RPMI7951 (cell line): ENCODE data around the gene SDC3. TPM values are rescaled to one million over a fixed set of nuclear protein-coding genes. Genes with fewer than 3 reads are reported as not detected.
A peak's percentile ranks its signal among the peaks of the same experiment; 100 is the strongest.

Experiments used
- DNase-seq: peaks from one replicate; pipeline ENCODE4 v3.0.0-alpha.2; 2012; ENCODE audit warnings: low read depth
- total RNA-seq: library from RNA; depleted of rRNA; stranded (reverse); fragments of >200 nt; shearing (Covaris generic); gene quantifications from 2 replicates; pipeline ENCODE4 v1.2.3, GENCODE V29; 2014

The SDC3 gene
- total RNA-seq, 1 experiment from 2014 or later, result 27.3 TPM

DNA sequence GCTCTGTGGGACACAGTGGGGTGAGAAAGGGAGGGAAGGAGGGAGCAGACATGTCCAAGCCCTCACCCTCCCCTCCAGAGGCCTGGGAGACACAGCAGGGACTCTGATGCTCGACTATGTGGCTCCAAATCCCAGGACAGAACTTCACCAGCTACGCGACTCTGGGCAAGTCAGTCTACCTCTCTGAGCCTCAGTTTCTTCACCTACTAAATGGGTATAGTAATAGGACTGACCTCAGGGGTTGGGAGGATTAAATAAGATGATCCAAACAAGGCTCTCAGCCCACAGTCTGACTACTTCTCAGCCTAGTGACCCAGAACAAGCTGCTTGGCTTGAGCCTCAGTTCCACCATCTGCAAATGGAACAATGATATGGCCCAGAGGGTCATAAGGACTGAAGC is 19.6 kb downstream of the SDC3 start:
- no peak for DNase-seq

DNA sequence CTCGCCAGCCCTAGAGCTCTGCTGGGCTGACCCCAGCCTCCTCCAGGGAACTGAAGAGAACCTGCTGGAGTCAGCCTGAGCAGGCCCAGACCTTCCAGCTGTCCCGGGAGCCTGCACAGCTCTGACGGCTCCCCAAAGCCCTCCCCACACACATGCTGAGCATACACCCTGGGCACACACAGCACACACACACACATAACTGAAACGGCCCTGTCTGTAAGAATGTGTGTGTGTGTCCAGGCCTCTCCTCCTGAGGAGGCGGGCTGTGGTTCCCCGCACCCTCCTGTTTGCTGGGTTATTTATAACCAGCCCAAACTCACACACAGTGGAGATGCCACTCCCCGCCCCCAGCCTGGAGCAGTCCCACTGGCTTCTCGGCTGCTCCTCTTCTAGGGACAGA is 20.2 kb downstream of the SDC3 start:
- DNase-seq, result peak; percentile 86

- peak; percentile 88 for DNase-seq
Measured at GRCh38 chr1:30887485-30888315, 20.9 kb downstream of the SDC3 start.

DNA sequence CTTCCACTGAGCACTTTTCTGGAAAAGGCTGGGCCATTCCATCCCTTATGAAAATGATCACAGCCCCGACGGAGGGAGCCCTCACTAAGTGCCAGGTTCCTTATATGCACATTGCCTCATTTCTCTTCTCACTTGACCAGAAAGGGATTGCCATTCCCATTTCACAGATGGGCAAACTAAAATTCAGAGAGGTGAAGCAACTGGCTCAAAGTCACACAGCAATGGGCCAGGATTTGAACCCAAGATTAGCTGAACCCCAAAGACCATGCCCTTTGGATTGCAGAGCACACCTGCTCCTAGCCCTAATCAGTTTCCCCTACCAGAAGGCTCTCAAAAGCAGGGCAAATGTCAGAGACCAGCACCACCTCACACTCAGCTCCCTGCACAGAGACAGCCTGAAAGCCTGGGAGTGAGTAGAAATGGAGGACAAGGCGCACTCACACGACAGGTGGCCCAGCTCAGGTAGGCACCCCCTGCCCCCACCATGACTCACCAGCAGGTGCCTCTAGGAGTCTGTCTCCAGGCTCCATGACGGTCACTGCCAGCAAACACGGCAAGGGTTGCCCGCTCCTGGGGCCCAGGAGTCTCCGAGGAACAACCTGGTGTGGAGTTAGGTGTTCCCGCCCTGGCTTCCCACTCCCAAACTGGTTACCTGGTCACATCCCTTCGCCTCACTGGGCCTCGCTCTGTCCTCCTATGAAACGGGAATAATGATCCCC is 21.7 kb downstream of the SDC3 start:
- DNase-seq, result no peak

DNA sequence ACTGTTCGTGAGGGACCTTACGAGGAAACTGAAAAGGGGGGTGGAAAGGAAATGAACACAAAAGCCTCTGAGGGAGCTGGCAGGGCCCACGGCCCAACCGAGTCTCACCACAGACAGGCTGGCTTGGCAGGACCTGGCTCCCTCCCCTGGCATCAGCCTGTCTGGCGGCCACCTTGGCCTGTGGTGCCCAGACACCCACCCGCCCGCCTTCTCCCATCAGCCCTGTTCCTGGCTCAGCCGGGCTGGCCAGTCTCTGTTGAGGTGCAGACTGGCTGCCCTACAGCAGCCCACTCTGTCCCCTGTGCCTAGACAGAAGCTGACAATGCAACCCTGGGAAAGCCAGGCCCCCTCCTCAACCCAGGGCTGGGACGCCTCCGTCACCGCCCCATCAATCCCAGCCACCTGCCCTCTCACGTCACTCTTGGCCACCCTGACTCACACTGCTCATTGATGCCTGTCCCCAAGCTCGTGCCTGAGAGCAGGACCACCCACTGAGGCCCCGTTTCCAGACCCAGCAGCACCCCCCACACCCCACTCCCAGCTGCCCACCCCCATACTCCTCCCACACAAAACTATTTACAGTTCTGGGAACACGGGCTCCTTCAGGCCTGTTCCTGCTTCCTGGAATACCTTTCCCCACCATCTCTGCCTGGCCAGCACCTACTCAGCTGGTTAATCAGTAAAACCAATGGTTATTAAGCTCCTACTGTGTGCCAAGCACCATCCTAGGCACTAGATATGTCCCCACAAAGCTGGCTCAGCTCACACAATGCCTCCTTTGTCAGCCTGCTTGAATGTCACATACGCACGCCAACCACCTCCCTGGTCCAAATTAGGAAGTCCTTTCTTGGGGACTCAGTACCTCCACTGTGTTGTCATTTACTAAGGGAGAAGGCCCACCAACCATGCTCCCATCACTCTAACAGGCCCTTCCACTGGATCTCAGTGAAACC is 22.7 kb downstream of the SDC3 start:
- DNase-seq, result no peak

DNA sequence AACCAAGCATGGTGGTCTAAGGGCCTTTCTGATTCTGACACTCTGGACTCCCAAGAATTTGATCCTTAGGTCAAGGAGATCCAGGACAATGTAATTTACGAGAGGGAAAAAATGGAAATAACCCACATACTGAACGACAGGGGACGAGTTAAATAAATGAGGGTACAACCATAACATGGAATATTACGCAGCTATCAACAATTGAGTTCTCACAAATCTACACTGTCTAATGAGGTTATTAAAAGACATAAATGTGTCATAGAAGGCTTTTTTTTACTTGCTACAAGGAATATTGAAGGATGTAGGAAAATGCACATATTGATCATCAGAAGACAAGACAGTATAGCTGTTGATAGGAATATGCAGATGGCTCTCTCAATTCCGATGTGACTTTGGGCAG is 23.8 kb downstream of the SDC3 start:
- no peak for DNase-seq

GRCh38 chr1:30883389-30884172 is 25.0 kb downstream of the SDC3 start:
- no peak for DNase-seq

DNA sequence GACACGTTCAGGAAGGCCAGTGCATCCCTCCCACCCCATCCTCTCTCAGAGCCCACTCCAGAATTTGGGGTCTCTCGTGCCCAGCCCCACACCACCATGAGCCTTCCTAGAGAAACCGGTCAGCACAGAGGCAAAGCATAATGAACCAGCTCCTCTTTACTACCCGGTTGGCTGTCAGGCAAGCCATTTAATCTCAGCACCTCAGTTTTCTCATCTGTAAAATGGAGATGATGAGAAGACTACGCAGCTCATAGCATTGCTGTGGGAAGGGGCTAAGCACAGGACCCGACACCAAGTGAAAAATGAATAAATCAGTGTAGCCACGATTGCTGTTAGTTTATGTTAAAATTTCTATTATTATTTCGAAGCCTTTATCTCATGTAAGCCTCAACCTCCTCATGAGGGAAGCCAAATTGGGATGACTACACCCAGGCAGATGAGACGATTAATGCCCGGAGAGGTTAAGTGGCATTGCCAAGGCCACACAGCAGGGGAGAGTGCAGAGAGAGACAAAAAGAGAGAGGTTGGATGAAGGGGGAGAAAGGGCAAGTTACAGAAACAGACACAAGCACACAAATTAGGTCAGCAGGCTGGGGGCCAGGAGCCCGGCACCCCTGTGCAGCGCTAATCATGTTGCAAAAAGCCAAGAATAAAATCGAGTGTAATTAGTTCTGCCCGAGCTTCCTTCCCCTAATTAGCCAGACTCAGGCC is 25.7 kb downstream of the SDC3 start:
- no peak for DNase-seq

DNA sequence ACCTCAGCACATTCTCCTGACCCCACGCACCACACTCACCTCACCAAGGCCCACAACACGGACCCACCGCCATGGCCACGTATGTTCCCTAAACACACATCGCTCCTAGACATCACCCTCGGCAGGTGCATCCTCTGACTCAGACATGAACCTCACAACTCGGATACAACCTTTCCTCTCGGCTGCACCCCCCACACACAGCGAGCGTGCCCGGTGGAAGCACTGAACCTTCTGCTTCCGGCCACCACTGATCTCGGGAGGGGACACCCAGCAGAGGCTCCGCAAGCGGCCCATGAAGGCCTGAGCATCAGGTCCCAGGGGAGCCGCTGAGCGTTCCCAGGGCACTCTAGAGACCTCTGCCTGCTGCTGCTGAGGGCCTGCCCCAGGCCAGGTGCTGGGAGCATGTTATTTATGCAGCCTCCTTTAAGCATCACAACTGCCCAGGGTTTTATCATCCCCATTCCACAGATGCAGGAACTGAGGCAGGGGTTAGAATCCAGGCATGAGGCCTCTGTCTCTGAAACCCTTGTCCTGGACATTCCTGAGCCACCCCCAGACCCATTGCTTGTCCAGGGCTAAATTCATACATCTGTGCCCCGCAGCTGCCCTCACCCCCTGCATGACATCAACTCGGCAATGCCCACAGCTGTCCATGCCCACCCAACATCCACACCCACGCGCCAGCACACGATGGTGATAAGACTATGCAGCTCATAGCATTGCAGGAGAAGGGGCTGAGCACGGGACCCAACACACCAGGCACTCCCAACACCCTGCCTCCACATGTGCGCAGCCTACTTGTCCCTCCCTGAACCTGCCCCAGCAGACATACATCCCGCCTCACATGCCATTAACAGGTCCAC is 27.0 kb downstream of the SDC3 start:
- DNase-seq, result no peak

DNA sequence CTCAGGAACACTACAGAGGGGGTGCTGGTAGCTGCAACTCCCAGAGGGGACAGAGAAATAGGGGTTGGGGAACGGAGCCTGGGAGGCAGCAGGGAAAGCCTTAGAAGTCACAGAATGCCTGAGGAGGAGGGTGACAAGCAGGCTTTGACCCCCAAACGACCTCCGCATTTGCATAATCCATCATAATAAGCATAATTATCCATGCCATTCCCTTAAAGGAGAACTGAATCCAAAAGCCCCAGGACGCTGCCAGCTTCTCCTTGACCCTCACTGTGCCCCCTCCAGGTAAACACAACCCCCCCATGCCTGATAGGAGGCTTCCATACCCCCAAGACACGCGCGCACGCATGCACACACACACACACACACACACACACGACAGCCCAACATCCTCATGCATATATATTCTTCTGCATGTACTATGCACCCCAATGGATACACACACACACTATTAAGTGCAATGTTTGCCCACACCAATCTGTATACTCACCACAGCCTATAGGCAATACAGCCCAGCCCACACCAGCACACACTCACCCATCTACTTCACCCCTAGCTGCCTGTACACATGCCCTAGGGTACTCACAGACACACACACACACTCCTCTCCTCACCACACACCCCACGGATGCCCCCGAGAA is 27.8 kb downstream of the SDC3 start:
- DNase-seq, result no peak

DNA sequence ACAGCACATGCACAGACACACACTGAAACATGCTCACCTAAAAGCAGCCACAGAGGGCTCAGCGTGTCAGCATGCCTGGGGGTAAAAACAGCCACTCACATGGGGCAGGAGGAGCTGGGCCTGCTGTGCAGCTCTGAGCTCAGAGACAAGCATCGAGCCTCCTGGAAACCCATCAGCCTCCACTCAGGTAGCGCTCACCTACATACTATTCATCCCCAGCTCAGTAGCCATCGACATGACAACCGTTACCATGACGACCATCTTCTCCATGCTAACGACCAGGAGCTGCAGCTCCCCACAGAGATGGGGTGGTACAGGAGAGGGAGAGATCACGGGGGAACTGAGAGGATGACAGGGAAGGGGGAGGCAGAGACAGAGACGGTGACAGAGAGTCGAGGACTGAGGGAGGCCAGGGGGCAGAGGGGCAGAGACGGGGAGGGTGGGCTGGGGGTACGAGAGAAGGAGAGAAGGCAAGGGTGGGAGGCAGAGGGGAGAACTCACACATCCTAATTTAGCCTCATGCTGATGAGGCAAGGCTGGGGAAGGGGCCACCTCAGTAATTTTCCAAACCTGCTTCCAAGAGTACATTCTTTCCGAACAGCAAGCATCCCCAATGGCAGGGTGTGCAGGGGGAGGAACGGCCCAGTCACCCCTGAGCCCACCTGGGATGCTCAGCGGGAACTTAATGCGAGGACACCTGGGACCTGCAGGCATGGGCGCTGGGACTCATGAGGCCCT is 28.4 kb downstream of the SDC3 start:
- peak; percentile 25 for DNase-seq

GRCh38 chr1:30879126-30879786 is 29.3 kb downstream of the SDC3 start:
- peak; percentile 50 for DNase-seq

GRCh38 chr1:30878559-30878958 is 30.0 kb downstream of the SDC3 start:
- DNase-seq, result no peak

DNA sequence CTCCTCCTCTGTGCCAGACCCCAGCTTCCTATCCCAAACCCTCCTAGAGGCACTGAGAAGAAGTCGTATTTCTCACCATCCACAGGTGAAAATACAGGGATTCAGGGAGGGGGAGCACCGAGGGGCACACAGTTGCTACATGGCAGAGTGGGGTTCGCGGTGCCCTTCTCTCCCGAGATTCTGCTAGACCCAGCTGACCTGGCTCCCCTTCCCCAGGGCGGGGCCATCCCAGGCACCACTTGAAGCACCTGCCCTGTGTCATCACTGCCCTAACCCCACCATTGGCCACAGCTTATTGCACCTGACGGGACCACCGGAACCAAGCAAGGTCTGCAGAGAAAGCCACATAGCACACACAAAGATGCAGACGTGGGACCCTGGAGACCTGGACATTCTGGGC is 30.5 kb downstream of the SDC3 start:
- DNase-seq, result no peak

DNA sequence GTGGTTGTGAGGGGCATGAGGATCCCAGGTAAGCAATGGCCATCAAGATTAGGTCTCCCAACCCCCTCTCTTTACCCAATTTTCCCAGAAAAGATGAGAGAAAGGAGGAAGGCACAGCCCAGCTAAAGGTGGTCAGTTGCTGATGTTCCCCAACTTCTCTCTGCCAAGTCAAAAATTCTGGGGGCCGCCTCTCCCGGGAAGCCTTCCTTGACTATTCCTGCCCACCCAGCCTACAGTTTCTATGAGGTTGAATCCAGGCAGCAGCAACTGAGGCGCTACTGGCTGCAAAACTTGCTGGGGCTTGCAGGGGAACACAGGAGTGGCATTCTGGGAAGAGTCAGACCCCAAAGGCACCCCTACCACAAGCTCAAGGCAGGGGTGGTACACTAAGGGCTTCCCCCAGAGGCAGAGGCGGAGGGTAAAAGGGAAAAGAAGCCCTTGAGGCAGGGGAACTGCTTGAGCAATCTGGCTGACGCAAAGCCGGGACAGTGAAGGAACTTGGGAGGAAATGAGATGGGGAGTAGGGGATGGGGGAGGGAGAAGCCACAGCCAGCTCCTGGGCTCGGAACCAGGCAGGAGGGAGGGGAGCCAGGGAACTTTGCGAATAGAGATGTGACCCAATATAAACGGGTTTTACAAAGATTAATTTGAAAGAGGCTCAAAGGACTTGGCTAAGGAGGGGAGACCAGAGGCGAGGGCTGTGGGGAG is 31.2 kb downstream of the SDC3 start:
- DNase-seq, result no peak

DNA sequence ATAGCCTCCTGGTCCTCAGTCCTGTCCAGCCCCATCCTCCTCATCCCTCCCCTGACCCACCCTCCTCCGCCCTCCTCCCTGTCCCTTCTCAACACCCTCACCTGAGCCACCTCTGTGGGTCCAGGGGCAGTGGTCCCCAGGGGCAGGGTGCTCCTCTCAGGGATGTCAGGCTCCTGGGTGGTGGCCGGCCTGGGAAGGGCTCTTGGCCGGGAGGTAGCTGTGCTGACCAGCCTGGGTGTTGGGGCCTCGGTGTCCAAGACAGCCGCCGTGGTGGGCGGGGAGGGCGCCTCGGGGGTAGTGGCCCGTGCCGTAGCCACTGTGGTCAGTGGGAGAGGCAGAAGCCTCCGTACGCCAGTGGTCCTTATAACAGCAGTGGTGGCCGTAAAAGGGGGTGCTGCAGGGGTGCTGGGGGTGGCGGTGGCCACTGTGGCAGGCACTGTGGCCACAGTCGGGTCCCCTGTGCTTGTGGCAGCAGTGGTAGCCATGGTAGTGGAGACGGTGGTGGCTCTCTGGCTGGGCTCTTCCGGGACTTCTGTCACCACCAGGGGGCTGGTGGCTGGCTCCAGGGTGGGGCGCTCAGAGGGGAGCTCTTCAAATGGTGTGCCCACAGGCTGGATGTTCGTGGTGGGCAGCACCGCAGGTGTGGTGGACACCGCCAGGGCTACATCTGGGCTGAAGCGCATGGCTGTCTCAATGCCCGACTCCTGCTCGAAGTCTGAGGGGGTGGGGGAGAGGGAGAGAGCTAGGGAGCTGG is 31.9 kb downstream of the SDC3 start:
- DNase-seq, result no peak

DNA sequence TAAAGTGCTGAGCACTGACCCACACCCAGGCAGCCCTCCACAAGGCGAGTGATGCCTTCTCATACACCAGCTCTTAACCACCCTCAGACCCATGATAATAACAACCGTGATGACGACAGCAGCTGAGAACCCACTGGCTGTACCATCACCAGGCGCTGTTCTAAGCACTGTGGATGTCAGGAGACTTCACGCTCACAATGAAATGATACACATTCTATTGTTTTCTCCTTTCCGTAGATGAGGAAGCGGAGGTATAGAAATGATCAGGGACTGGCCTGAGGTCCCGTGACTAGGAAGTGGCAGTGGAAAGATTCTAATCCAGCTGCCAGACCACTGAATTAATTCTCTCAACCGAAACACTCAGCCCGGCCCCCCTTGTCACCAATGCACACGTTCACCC is 32.6 kb downstream of the SDC3 start:
- no peak for DNase-seq
